Neural progenitor cell (in vitro differentiated cells): ENCODE data around the gene KMT2E. TPM values are rescaled to one million over a fixed set of nuclear protein-coding genes. Genes with fewer than 3 reads are reported as not detected.
A peak's percentile ranks its signal among the peaks of the same experiment; 100 is the strongest.

Experiments
- DNase-seq: peaks from one replicate; pipeline ENCODE4 v3.0.0-alpha.2; 2016; ENCODE audit warnings: low spot score
- H2AFZ ChIP-seq: fragments of 200-600 bp; sonication (generic); replicated peaks from 2 replicates; pipeline ENCODE4 v1.6.1; 2016; ENCODE audit warnings: antibody characterized with exemption
- H3F3A ChIP-seq: fragments of 200-600 bp; sonication (generic); 2 replicates; pipeline ENCODE4 v1.6.1; 2016; ENCODE audit warnings: antibody characterized with exemption, low read depth
- H3K27ac ChIP-seq: fragments of 200-600 bp; sonication (generic); 2 replicates; pipeline ENCODE4 v1.5.1; 2016; ENCODE audit warnings: mild to moderate bottlenecking
- H3K27me3 ChIP-seq: fragments of 200-600 bp; sonication (generic); 2 replicates; pipeline ENCODE4 v1.6.1; 2016; ENCODE audit warnings: mild to moderate bottlenecking, moderate library complexity
- H3K36me3 ChIP-seq: fragments of 200-600 bp; sonication (generic); 2 replicates; pipeline ENCODE4 v1.5.1; 2016
- H3K4me1 ChIP-seq: fragments of 200-600 bp; sonication (generic); 2 replicates; pipeline ENCODE4 v1.6.1; 2016; ENCODE audit warnings: mixed run types
- H3K4me2 ChIP-seq: fragments of 200-600 bp; sonication (generic); 2 replicates; pipeline ENCODE4 v1.6.1; 2016
- H3K4me3 ChIP-seq: fragments of 200-600 bp; sonication (generic); 2 replicates; pipeline ENCODE4 v1.5.1; 2016
- H3K79me2 ChIP-seq: fragments of 200-600 bp; sonication (generic); 2 replicates; pipeline ENCODE4 v1.6.1; 2016; ENCODE audit warnings: low read depth
- H3K9ac ChIP-seq: fragments of 200-600 bp; sonication (generic); 2 replicates; pipeline ENCODE4 v1.6.1; 2016
- H3K9me3 ChIP-seq: fragments of 200-600 bp; sonication (generic); 2 replicates; pipeline ENCODE4 v1.5.1; 2016; ENCODE audit warnings: low read depth
- H4K20me1 ChIP-seq: fragments of 200-600 bp; sonication (generic); 2 replicates; pipeline ENCODE4 v1.6.1; 2016; ENCODE audit warnings: low read depth
- H3K27ac Mint-ChIP-seq: 3 replicates; pipeline ENCODE4 v1.8.0; 2021; ENCODE audit warnings: mixed read lengths
- H3K27me3 Mint-ChIP-seq: 2 replicates; pipeline ENCODE4 v1.8.0; 2022; ENCODE audit warnings: low read depth, mild to moderate bottlenecking, inconsistent platforms, moderate library complexity, mixed read lengths; ENCODE audit not compliant: insufficient read depth
- H3K36me3 Mint-ChIP-seq: 3 replicates; pipeline ENCODE4 v1.8.0; 2021; ENCODE audit warnings: mixed read lengths
- H3K4me1 Mint-ChIP-seq: 3 replicates; pipeline ENCODE4 v1.8.0; 2021; ENCODE audit warnings: mixed read lengths
- H3K4me3 Mint-ChIP-seq: 3 replicates; pipeline ENCODE4 v1.8.0; 2021; ENCODE audit warnings: mild to moderate bottlenecking, moderate library complexity, mixed read lengths
- H3K9me3 Mint-ChIP-seq: 3 replicates; pipeline ENCODE4 v1.8.0; 2020; ENCODE audit warnings: mixed read lengths
- EZH2 ChIP-seq: fragments of 200-600 bp; sonication (generic); IDR thresholded peaks from 2 replicates; pipeline ENCODE4 v1.6.1; 2017; ENCODE audit warnings: antibody characterized with exemption, mild to moderate bottlenecking, moderate library complexity
- EZH2phosphoT487 ChIP-seq: fragments of 200-600 bp; sonication (generic); IDR thresholded peaks from 2 replicates; pipeline ENCODE4 v1.6.1; 2017; ENCODE audit warnings: antibody characterized with exemption
- total RNA-seq: library from RNA; depleted of rRNA; stranded (reverse); fragments of >200 nt; gene quantifications from 2 replicates; pipeline ENCODE4 v1.2.3, GENCODE V29; 2015; ENCODE audit warnings: low replicate concordance
- TF ChIP-seq, protein P1 (sequence below): fragments of 200-600 bp; sonication (generic); IDR thresholded peaks from 2 replicates; pipeline ENCODE4 v1.5.1; 2017; ENCODE audit warnings: antibody characterized with exemption, mild to moderate bottlenecking

KMT2E gene
- total RNA-seq, 1 donor from 2014 or later: 124 TPM

DNA sequence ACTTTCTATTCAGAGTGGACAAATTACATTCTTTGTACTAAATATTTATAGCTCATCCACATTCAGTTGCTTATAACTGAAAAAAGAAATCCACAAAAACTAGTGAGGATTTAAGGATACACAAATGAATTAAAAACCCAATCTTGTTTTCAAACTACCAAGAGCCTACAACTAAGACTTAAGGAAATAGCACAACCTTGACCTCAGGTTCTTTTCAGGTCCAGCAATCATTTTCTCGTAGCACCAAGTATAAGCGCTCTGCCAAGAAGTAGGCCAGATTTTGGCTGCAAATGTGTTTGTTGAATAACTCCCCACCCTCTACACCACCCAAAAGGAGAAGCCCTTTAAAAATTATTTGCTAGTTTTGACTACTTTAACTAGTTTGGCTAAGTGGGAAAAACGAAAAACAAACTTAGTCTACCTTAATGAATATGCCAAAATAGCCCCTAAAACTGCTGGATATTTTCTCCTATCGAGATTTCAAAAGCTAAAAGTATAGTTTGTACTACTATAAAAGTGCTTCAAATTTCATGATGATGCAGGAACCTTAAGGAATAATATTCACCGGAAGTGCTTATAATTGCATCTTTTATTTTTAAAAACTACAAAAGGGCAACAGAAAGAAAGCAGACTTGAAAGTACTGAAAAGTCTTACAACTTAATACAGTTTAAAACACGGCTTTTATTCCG, 2.7 kb upstream of the KMT2E start:
- H2AFZ ChIP-seq: no peak overlapping the region
- no peak overlapping the region for H3K27ac ChIP-seq
- H4K20me1 ChIP-seq: peaks cover 6% of the 10 kb centered on the region
- peak overlapping the region; percentile 96 for H3K4me2 ChIP-seq
- DNase-seq: no peak
- H3F3A ChIP-seq: peaks cover 27% of the 10 kb centered on the region
- peak overlapping the region; percentile 89 for H3K27ac Mint-ChIP-seq
- H3K79me2 ChIP-seq: peaks cover 23% of the 10 kb centered on the region
- peaks cover 19% of the 10 kb centered on the region for H3K27me3 Mint-ChIP-seq
- peak overlapping the region; percentile 73 for H3K4me3 ChIP-seq
- H3K4me1 Mint-ChIP-seq: peaks cover 34% of the 10 kb centered on the region
- peak overlapping the region; percentile 100 for H3K4me3 Mint-ChIP-seq
- H3K9me3 ChIP-seq: no peaks in the 10 kb centered on the region
- H3K36me3 Mint-ChIP-seq: peaks cover 39% of the 10 kb centered on the region
- H3K9ac ChIP-seq: peak overlapping the region; percentile 100
- TF ChIP-seq, protein P1, sequence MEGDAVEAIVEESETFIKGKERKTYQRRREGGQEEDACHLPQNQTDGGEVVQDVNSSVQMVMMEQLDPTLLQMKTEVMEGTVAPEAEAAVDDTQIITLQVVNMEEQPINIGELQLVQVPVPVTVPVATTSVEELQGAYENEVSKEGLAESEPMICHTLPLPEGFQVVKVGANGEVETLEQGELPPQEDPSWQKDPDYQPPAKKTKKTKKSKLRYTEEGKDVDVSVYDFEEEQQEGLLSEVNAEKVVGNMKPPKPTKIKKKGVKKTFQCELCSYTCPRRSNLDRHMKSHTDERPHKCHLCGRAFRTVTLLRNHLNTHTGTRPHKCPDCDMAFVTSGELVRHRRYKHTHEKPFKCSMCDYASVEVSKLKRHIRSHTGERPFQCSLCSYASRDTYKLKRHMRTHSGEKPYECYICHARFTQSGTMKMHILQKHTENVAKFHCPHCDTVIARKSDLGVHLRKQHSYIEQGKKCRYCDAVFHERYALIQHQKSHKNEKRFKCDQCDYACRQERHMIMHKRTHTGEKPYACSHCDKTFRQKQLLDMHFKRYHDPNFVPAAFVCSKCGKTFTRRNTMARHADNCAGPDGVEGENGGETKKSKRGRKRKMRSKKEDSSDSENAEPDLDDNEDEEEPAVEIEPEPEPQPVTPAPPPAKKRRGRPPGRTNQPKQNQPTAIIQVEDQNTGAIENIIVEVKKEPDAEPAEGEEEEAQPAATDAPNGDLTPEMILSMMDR: no peak
- TF ChIP-seq EZH2 (no peak), EZH2phosphoT487 (no peak)
- H3K4me1 ChIP-seq: peaks cover 14% of the 10 kb centered on the region
- H3K36me3 ChIP-seq: no peaks in the 10 kb centered on the region
- H3K27me3 ChIP-seq: no peaks in the 10 kb centered on the region
- peaks cover 4% of the 10 kb centered on the region for H3K9me3 Mint-ChIP-seq

DNA sequence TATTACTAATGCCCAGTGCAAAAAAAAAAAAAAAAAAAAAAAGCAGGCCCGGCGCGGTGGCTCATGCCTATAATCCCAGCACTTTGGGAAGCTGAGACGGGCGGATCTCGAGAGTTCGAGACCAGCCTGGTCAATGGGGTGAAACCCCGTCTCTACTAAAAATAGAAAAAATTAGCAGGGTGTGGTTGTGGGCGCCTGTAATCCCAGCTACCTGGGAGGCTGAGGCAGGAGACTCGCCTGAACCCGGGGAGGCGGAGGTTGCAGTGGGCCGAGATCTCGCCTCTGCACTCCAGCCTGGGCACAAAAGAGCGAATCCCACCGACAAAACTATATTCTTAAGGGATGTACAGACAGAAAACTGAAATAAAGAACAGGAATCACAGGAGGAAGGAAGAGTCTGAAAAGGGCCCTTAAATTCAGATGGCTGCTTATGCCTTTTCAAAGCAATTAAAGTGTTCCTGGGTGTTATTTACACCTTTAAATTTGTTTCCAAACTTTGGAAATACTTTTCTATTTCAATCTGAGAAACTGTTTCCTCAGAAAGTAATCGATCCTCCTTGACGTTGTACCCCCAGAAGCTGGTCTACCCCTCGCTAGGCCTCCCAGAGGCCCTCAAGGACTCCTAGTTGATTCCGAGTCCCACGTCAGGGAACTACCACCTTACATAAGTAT, 2.0 kb upstream of the KMT2E start:
- Mint-ChIP-seq H3K36me3 (peaks cover 37% of the 10 kb centered on the region), H3K27ac (peak overlapping the region; percentile 100), H3K9me3 (peaks cover 4% of the 10 kb centered on the region), H3K27me3 (peaks cover 19% of the 10 kb centered on the region), H3K4me1 (peaks cover 29% of the 10 kb centered on the region), H3K4me3 (peak overlapping the region; percentile 100)
- peak overlapping the region; percentile 73 for H3K4me3 ChIP-seq
- peaks cover 27% of the 10 kb centered on the region for H3F3A ChIP-seq
- H3K9me3 ChIP-seq: no peaks in the 10 kb centered on the region
- no peaks in the 10 kb centered on the region for H3K27me3 ChIP-seq
- H2AFZ ChIP-seq: no peak overlapping the region
- peak overlapping the region; percentile 100 for H3K9ac ChIP-seq
- H3K79me2 ChIP-seq: peaks cover 30% of the 10 kb centered on the region
- peak overlapping the region; percentile 100 for H3K27ac ChIP-seq
- peaks cover 17% of the 10 kb centered on the region for H3K4me1 ChIP-seq
- H4K20me1 ChIP-seq: peaks cover 13% of the 10 kb centered on the region
- TF ChIP-seq, protein P1: no peak
- TF ChIP-seq EZH2: no peak
- TF ChIP-seq EZH2phosphoT487: no peak
- no peak for DNase-seq
- peak overlapping the region; percentile 96 for H3K4me2 ChIP-seq
- H3K36me3 ChIP-seq: no peaks in the 10 kb centered on the region

DNA sequence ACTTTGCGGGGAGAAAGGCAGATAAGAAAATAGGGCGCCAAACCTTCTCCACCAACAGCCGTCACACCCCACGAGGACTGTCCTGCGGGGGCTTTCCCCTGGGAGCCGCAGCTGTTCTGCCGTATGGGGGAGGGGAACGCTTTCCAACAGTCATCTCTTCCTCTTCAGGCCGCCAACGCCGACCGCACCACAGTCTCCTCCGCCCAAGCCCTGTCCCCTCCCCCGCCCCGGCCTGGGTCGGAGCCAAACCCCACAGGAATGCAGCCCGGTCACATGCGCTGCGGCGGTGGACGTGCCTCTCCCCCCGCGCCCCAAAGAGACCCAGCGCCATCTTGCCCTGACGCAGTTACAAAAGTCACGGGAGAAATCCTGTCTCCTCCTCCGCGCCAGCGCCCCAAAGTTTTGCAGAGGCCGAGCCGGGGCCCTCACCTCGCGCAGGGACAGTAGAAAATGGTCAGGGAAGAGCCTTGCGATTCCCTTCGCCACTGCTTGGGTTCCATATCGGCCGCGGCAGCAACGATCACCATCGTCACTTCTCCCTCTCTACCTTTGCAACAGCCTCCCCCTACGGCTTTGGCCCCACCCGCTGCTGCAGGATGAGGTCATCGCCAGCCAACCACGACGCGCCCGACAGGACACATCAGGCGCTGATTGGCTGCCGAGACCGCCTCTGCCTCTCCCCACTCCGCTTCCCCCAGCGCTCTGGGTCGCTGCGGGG, 1.3 kb upstream of the KMT2E start:
- no peak for TF ChIP-seq EZH2
- TF ChIP-seq, protein P1: no peak
- no peak for TF ChIP-seq EZH2phosphoT487
- Histone ChIP-seq H3K4me1 (peaks cover 24% of the 10 kb centered on the region), H3K36me3 (no peaks in the 10 kb centered on the region), H3K79me2 (peaks cover 36% of the 10 kb centered on the region), H3K27ac (peak overlapping the region; percentile 100), H3F3A (peaks cover 27% of the 10 kb centered on the region), H4K20me1 (peaks cover 20% of the 10 kb centered on the region), H3K27me3 (no peaks in the 10 kb centered on the region), H3K4me3 (peak overlapping the region; percentile 73), H3K9me3 (no peaks in the 10 kb centered on the region), H3K4me2 (peak overlapping the region; percentile 96), H3K9ac (peak overlapping the region; percentile 100), H2AFZ (peak overlapping the region; percentile 73)
- Mint-ChIP-seq H3K27ac (peak overlapping the region; percentile 100), H3K36me3 (peaks cover 34% of the 10 kb centered on the region), H3K4me3 (peak overlapping the region; percentile 100), H3K4me1 (peaks cover 31% of the 10 kb centered on the region), H3K27me3 (peaks cover 19% of the 10 kb centered on the region), H3K9me3 (peaks cover 4% of the 10 kb centered on the region)
- DNase-seq: peak; percentile 99
